Measurements from ENCODE around the gene IRF7.

GRCh38 chr11:650482-650881, 34.7 kb upstream of the IRF7 start:
- TF ChIP-seq CTCF (IDR thresholded peaks at IDR 0.05; ENCODE audit: low read depth, low read length) (no peak), POLR2A (IDR thresholded peaks at IDR 0.05; ENCODE audit: extremely low read depth, insufficient read length) (no peak)
